ENCODE measurements around the gene FER1L5.

Gene FER1L5

DNA sequence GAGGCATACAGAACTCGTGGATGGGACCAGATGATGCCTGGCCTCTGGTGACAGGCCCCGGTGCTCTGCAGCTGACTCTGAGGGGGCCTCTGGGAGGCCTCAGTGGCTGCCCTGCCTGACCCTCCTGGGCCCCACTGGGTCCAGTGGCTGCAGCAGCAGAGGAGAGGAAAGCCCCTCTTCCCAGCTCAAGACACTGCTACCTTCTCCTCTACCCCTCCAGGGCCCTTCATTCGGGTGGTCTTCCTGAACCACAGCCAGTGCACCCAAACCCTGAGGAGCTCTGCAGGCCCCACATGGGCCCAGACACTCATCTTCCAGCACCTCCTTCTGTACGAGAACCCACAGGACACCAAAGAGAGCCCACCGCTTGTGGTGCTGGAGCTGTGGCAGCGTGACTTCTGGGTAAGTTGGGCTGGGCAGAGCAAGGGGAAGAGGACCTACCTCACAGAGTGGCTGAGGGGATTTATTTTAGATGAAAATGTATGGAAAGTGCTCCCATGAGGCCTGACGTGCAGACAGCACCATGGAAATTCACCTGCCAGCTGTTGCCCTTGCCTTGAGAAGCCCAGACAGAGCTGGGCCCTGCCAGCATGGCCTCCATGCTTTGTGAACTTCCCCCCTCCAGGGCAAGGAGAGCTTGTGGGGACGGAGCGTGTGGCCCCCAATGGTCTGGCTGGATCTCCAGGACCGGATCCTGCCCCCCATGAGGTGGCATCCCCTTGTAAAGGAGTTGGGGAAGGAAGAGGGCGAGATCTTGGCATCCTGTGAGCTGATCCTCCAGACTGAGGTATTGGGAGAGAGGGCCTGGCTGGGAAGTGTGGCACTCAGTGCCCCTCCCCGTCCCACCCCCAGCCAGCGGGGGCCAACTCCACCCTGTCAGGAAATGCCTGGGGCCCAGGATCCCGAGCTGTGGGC, 51.0 kb downstream of the FER1L5 start:
- H3K27me3 ChIP-seq (ENCODE audit: insufficient read depth, poor library complexity, severe bottlenecking) = no peaks in the 10 kb centered on the region
- TF ChIP-seq GABPA (IDR thresholded peaks at IDR 0.05; ENCODE audit: low read depth) (no peak), POLR2AphosphoS5 (IDR thresholded peaks at IDR 0.05; ENCODE audit: low read depth) (no peak), SPI1 (IDR thresholded peaks at IDR 0.05; ENCODE audit: borderline replicate concordance, low read depth) (no peak)
- TF ChIP-seq, protein P1, sequence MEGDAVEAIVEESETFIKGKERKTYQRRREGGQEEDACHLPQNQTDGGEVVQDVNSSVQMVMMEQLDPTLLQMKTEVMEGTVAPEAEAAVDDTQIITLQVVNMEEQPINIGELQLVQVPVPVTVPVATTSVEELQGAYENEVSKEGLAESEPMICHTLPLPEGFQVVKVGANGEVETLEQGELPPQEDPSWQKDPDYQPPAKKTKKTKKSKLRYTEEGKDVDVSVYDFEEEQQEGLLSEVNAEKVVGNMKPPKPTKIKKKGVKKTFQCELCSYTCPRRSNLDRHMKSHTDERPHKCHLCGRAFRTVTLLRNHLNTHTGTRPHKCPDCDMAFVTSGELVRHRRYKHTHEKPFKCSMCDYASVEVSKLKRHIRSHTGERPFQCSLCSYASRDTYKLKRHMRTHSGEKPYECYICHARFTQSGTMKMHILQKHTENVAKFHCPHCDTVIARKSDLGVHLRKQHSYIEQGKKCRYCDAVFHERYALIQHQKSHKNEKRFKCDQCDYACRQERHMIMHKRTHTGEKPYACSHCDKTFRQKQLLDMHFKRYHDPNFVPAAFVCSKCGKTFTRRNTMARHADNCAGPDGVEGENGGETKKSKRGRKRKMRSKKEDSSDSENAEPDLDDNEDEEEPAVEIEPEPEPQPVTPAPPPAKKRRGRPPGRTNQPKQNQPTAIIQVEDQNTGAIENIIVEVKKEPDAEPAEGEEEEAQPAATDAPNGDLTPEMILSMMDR (IDR thresholded peaks at IDR 0.05; ENCODE audit: insufficient read depth, low read length) = no peak
- no peak overlapping the region for H3K4me3 ChIP-seq (replicated peaks; ENCODE audit: insufficient read depth, low read length)
- no peak overlapping the region for H3K27ac ChIP-seq (replicated peaks)
- no peak for DNase-seq (ENCODE audit: low read depth in 1 of 2, low spot score in 1 of 2)

DNA sequence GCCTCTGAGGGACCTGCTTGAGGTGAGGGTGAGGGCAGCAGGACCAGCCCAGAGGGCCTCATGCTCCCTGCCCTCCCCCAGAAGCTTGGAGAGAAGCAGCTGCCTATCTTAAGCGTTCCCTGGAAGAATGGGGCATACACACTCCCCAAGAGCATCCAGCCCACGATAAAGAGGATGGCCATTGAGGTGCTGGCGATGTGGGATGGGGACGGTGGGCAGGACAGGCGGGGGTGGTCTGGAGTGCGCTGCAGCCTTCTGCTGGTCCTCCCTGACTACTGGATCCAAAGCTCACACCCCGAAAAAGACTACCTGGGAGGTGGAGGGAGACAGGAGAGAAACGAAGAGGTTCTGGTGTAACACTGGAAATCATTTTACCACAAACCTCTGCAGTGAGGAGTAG, 51.7 kb downstream of the FER1L5 start:
- H3K4me3 ChIP-seq (replicated peaks; ENCODE audit: insufficient read depth, low read length) = no peak overlapping the region
- no peak overlapping the region for H3K27ac ChIP-seq (replicated peaks)
- TF ChIP-seq POLR2AphosphoS5 (IDR thresholded peaks at IDR 0.05; ENCODE audit: low read depth) = no peak
- TF ChIP-seq SPI1 (IDR thresholded peaks at IDR 0.05; ENCODE audit: borderline replicate concordance, low read depth) = no peak
- no peak for TF ChIP-seq GABPA (IDR thresholded peaks at IDR 0.05; ENCODE audit: low read depth)
- TF ChIP-seq, protein P1 (IDR thresholded peaks at IDR 0.05; ENCODE audit: insufficient read depth, low read length) = no peak
- no peak for TF ChIP-seq REST (IDR thresholded peaks at IDR 0.05; ENCODE audit: insufficient replicate concordance, low read depth)
- no peak for DNase-seq (ENCODE audit: low read depth in 1 of 2, low spot score in 1 of 2)
- H3K27me3 ChIP-seq (ENCODE audit: insufficient read depth, poor library complexity, severe bottlenecking) = no peaks in the 10 kb centered on the region

DNA sequence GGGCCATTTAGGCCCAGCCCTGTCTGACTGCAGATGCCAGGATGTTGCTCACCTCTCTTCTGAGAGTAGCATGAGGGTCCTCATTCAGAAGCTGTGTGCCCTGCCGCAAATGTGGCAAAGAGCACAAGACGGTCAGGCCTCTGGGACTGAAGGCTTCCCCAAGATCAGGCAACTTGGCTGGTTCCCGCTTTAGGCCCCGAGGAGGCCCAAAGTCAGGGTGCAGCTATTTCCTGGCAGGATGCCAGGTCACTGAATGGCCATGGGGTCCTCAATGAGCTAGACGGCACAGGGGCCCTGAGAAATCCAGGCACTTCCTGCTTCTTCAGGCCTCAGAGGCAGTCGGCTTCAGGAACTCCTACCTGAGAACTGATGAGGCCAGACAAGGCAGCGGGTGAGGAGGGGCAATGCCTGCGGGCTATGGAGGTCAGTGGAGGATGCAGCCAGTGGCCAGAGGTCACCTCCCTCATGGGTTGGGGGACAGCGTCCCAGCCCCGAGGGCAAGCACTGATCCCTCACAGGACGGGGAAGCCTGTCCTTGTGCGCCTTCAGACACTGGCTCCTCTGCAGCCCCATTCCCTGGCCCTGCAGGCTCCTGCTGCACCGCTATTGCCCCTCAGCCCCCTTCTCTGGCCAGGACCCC, 52.4 kb downstream of the FER1L5 start:
- no peak overlapping the region for H3K27ac ChIP-seq (replicated peaks)
- DNase-seq (ENCODE audit: low read depth in 1 of 2, low spot score in 1 of 2) = no peak
- H3K27me3 ChIP-seq (ENCODE audit: insufficient read depth, poor library complexity, severe bottlenecking) = no peaks in the 10 kb centered on the region
- no peak overlapping the region for H3K4me3 ChIP-seq (replicated peaks; ENCODE audit: insufficient read depth, low read length)
- TF ChIP-seq, protein P1 (IDR thresholded peaks at IDR 0.05; ENCODE audit: insufficient read depth, low read length) = no peak
- no peak for TF ChIP-seq POLR2AphosphoS5 (IDR thresholded peaks at IDR 0.05; ENCODE audit: low read depth)
- TF ChIP-seq GABPA (IDR thresholded peaks at IDR 0.05; ENCODE audit: low read depth) = no peak
- no peak for TF ChIP-seq REST (IDR thresholded peaks at IDR 0.05; ENCODE audit: insufficient replicate concordance, low read depth)
- TF ChIP-seq SPI1 (IDR thresholded peaks at IDR 0.05; ENCODE audit: borderline replicate concordance, low read depth) = no peak

All from HL-60 (cell line).